ENCODE measurements around the gene NELFA.
"Not testable (repeated sequence)": the region's sequence is repeated elsewhere in the genome, so short reads cannot be mapped to it uniquely, and the experiment has no call there.

Gene NELFA

GRCh38 chr4:2041239-2042130, 32.7 kb upstream of the NELFA start:
- peak overlapping the region; percentile 61 for H3K4me3 ChIP-seq (ENCODE audit: low read length)
- DNase-seq (ENCODE audit: low read depth, low spot score) = peak; percentile 70

GRCh38 chr4:2040391-2041238, 31.8 kb upstream of the NELFA start:
- no peak for DNase-seq (ENCODE audit: low read depth, low spot score)
- peak overlapping the region; percentile 61 for H3K4me3 ChIP-seq (ENCODE audit: low read length)

- no peak for DNase-seq (ENCODE audit: low read depth, low spot score)
- H3K4me3 ChIP-seq (ENCODE audit: low read length) = no peak overlapping the region
Observed at GRCh38 chr4:2036866-2037265, 28.1 kb upstream of the NELFA start.

- no peak for DNase-seq (ENCODE audit: low read depth, low spot score)
- H3K4me3 ChIP-seq (ENCODE audit: low read length) = no peak overlapping the region
Observed at GRCh38 chr4:2036327-2036726, 27.6 kb upstream of the NELFA start.

GRCh38 chr4:2031161-2031560, 22.4 kb upstream of the NELFA start:
- DNase-seq (ENCODE audit: low read depth, low spot score); H3K4me3 ChIP-seq (ENCODE audit: low read length): not testable (repeated sequence)

GRCh38 chr4:2027120-2027519, 18.3 kb upstream of the NELFA start:
- not testable (repeated sequence) for H3K4me3 ChIP-seq (ENCODE audit: low read length); DNase-seq (ENCODE audit: low read depth, low spot score)

GRCh38 chr4:2025817-2026216, 17.0 kb upstream of the NELFA start:
- no peak overlapping the region for H3K4me3 ChIP-seq (ENCODE audit: low read length)
- no peak for DNase-seq (ENCODE audit: low read depth, low spot score)

- no peak for DNase-seq (ENCODE audit: low read depth, low spot score)
- H3K4me3 ChIP-seq (ENCODE audit: low read length) = no peak overlapping the region
Observed at GRCh38 chr4:2024683-2025082, 15.9 kb upstream of the NELFA start.

- DNase-seq (ENCODE audit: low read depth, low spot score); H3K4me3 ChIP-seq (ENCODE audit: low read length): not testable (repeated sequence)
Observed at GRCh38 chr4:2021358-2022018, 12.7 kb upstream of the NELFA start.

GRCh38 chr4:2015008-2015407, 6.2 kb upstream of the NELFA start:
- no peak for DNase-seq (ENCODE audit: low read depth, low spot score)
- no peak overlapping the region for H3K4me3 ChIP-seq (ENCODE audit: low read length)

GRCh38 chr4:2011583-2011982, 2.8 kb upstream of the NELFA start:
- DNase-seq (ENCODE audit: low read depth, low spot score) = no peak
- no peak overlapping the region for H3K4me3 ChIP-seq (ENCODE audit: low read length)

GRCh38 chr4:2009651-2010233, 968 bp upstream of the NELFA start:
- H3K4me3 ChIP-seq (ENCODE audit: low read length) = peak overlapping the region; percentile 95
- DNase-seq (ENCODE audit: low read depth, low spot score) = no peak

- H3K4me3 ChIP-seq (ENCODE audit: low read length) = peak overlapping the region; percentile 95
- DNase-seq (ENCODE audit: low read depth, low spot score) = no peak
Observed at GRCh38 chr4:2008671-2008920, 178 bp downstream of the NELFA start.

- DNase-seq (ENCODE audit: low read depth, low spot score) = no peak
- H3K4me3 ChIP-seq (ENCODE audit: low read length) = peak overlapping the region; percentile 95
Observed at GRCh38 chr4:2007804-2008670, 737 bp downstream of the NELFA start.

- no peak for DNase-seq (ENCODE audit: low read depth, low spot score)
- H3K4me3 ChIP-seq (ENCODE audit: low read length) = peak overlapping the region; percentile 95
Observed at GRCh38 chr4:2006956-2007653, 1.7 kb downstream of the NELFA start.

GRCh38 chr4:2006367-2006766, 2.4 kb downstream of the NELFA start:
- no peak for DNase-seq (ENCODE audit: low read depth, low spot score)

GRCh38 chr4:2003361-2003760, 5.4 kb downstream of the NELFA start:
- H3K4me3 ChIP-seq (ENCODE audit: low read length); DNase-seq (ENCODE audit: low read depth, low spot score): not testable (repeated sequence)

More at GRCh38 chr4:2006367-2006766, 2.4 kb downstream of the NELFA start:
- no peak overlapping the region for H3K4me3 ChIP-seq (ENCODE audit: low read length)

GRCh38 chr4:1999308-1999707, 9.5 kb downstream of the NELFA start:
- not testable (repeated sequence) for DNase-seq (ENCODE audit: low read depth, low spot score)

More at GRCh38 chr4:1999308-1999707, 9.5 kb downstream of the NELFA start:
- not testable (repeated sequence) for H3K4me3 ChIP-seq (ENCODE audit: low read length)

Measured in Jurkat, Clone E6-1 (cell line).